Neuronal stem cell (in vitro differentiated cells): ENCODE results near the gene COX7B.
"Not testable (repeated sequence)": the region's sequence is repeated elsewhere in the genome, so short reads cannot be mapped to it uniquely, and the experiment has no call there.

Source experiments
- DNase-seq: peaks from one replicate; pipeline ENCODE4 v3.0.0-alpha.2; 2013; ENCODE audit warnings: low spot score
- H2AFZ ChIP-seq: one replicate; pipeline ENCODE4 v1.6.1; 2013; ENCODE audit warnings: mild to moderate bottlenecking, low read length, inconsistent platforms
- H2AK5ac ChIP-seq: 2 replicates; pipeline ENCODE4 v1.6.1; 2013; ENCODE audit warnings: low read depth, mild to moderate bottlenecking, inconsistent platforms, low read length, moderate library complexity, mixed read lengths
- H2BK120ac ChIP-seq: 2 replicates; pipeline ENCODE4 v1.6.1; 2013; ENCODE audit warnings: low read depth, mild to moderate bottlenecking, inconsistent platforms, low read length, moderate library complexity, mixed read lengths
- H2BK12ac ChIP-seq: one replicate; pipeline ENCODE4 v1.6.1; 2013; ENCODE audit warnings: low read length, inconsistent platforms
- H2BK15ac ChIP-seq: 2 replicates; pipeline ENCODE4 v1.6.1; 2013; ENCODE audit warnings: mild to moderate bottlenecking, low read length, inconsistent platforms, mixed read lengths
- H2BK5ac ChIP-seq: one replicate; pipeline ENCODE4 v1.6.1; 2013; ENCODE audit warnings: inconsistent platforms, mild to moderate bottlenecking, low read length, moderate library complexity
- H3K14ac ChIP-seq: one replicate; pipeline ENCODE4 v1.6.1; 2013; ENCODE audit warnings: low read length, inconsistent platforms
- H3K18ac ChIP-seq: 2 replicates; pipeline ENCODE4 v1.6.1; 2013; ENCODE audit warnings: low read length, inconsistent platforms
- H3K23ac ChIP-seq: 2 replicates; pipeline ENCODE4 v1.6.1; 2013; ENCODE audit warnings: low read depth, mild to moderate bottlenecking, mixed read lengths, low read length, inconsistent platforms; ENCODE audit not compliant: poor library complexity
- H3K27ac ChIP-seq: replicated peaks from 3 replicates; pipeline ENCODE4 v1.5.1; 2013; ENCODE audit warnings: low read length, inconsistent platforms
- H3K27me3 ChIP-seq, 3 experiments: 2 replicates each; pipeline ENCODE4 v1.6.1; 2013; ENCODE audit warnings: low read length in 3 of 3, mild to moderate bottlenecking in 2 of 3, inconsistent platforms in 1 of 3, low read depth in 1 of 3, mixed read lengths in 1 of 3, moderate library complexity in 1 of 3; ENCODE audit not compliant: control insufficient read depth in 3 of 3, insufficient read depth in 3 of 3
- H3K36me3 ChIP-seq, 2 donors: replicated peaks in 1 of 2; 2 replicates each; pipeline ENCODE4 v1.6.1; 2013; ENCODE audit warnings: low read length in 2 of 2; ENCODE audit not compliant: control insufficient read depth in 2 of 2, insufficient read depth in 2 of 2
- H3K4ac ChIP-seq: 2 replicates; pipeline ENCODE4 v1.6.1; 2013; ENCODE audit warnings: inconsistent platforms, mild to moderate bottlenecking, low read length, moderate library complexity
- H3K4me1 ChIP-seq, 2 donors: 1 replicate in 1 of 2; 2 replicates in 1 of 2; pipeline ENCODE4 v1.6.1; 2013; ENCODE audit warnings: low read length in 2 of 2, low read depth in 1 of 2; ENCODE audit not compliant: control insufficient read depth in 2 of 2, insufficient read depth in 1 of 2
- H3K4me2 ChIP-seq: one replicate; pipeline ENCODE4 v1.6.1; 2013; ENCODE audit warnings: mild to moderate bottlenecking, low read length, inconsistent platforms; ENCODE audit not compliant: insufficient read depth, poor library complexity, severe bottlenecking
- H3K4me3 ChIP-seq, 2 donors: 2 replicates each; pipeline ENCODE4 v1.5.1; 2013; ENCODE audit warnings: low read length in 2 of 2, mild to moderate bottlenecking in 2 of 2, inconsistent platforms in 1 of 2, moderate library complexity in 1 of 2
- H3K79me1 ChIP-seq: one replicate; pipeline ENCODE4 v1.6.1; 2013; ENCODE audit warnings: low read depth, mild to moderate bottlenecking, inconsistent platforms, low read length, moderate library complexity
- H3K9ac ChIP-seq: one replicate; pipeline ENCODE4 v1.6.1; 2013; ENCODE audit warnings: mild to moderate bottlenecking, low read depth, low read length, inconsistent platforms; ENCODE audit not compliant: poor library complexity
- H3K9me3 ChIP-seq, 2 donors: replicated peaks in 1 of 2; 2 replicates each; pipeline versions ENCODE3 to v1.6.1; 2013; ENCODE audit warnings: low read length in 2 of 2, mild to moderate bottlenecking in 2 of 2, inconsistent platforms in 1 of 2, low read depth in 1 of 2, mixed read lengths in 1 of 2, moderate library complexity in 1 of 2; ENCODE audit not compliant: control insufficient read depth in 2 of 2, insufficient read depth in 1 of 2
- H4K8ac ChIP-seq: one replicate; pipeline ENCODE4 v1.6.1; 2013; ENCODE audit warnings: low read depth, mild to moderate bottlenecking, inconsistent platforms, low read length, moderate library complexity
- H4K91ac ChIP-seq: one replicate; pipeline ENCODE4 v1.6.1; 2013; ENCODE audit warnings: low read length, low read depth, mild to moderate bottlenecking, inconsistent platforms; ENCODE audit not compliant: poor library complexity
- WGBS, 2 donors: extraction: QIAGEN DNeasy Blood & Tissue Kit; methylation state at CpG; one replicate each; pipeline ENCODE4 v1.1.7; 2013; ENCODE audit warnings: missing lambda C conversion rate in 2 of 2, mixed read lengths in 1 of 2; ENCODE audit not compliant: insufficient read length in 2 of 2, insufficient replicate concordance in 1 of 2; ENCODE audit errors: extremely low coverage in 2 of 2; 5-methylcytosine and 5-hydroxymethylcytosine counted together

The COX7B gene

GRCh38 chrX:77945031-77945430 is 45.8 kb downstream of the COX7B start:
- not testable (repeated sequence) for H3K9me3 ChIP-seq, H3K23ac ChIP-seq, H3K79me1 ChIP-seq, H2BK15ac ChIP-seq, H3K27me3 ChIP-seq, H3K4me1 ChIP-seq, H3K9ac ChIP-seq, H4K91ac ChIP-seq, H2BK120ac ChIP-seq, DNase-seq, H4K8ac ChIP-seq, H3K18ac ChIP-seq, H2AFZ ChIP-seq, H3K4me3 ChIP-seq, H3K4ac ChIP-seq, H3K36me3 ChIP-seq, H2BK12ac ChIP-seq, H3K14ac ChIP-seq, H3K27ac ChIP-seq, H3K4me2 ChIP-seq, H2BK5ac ChIP-seq, H2AK5ac ChIP-seq
- WGBS, 2 donors: no CpG with 5 or more reads among the region's 6 CpGs

- Histone ChIP-seq H3K79me1 (no peaks in the 10 kb centered on the region), H3K27ac (no peak overlapping the region), H4K8ac (no peak overlapping the region), H3K14ac (no peak overlapping the region), H3K4me3 (no peak overlapping the region), H2BK12ac (no peak overlapping the region), H3K36me3 (no peaks in the 10 kb centered on the region), H3K9ac (no peak overlapping the region), H3K4me1 (no peaks in the 10 kb centered on the region), H2BK5ac (no peak overlapping the region), H3K9me3 (no peaks in the 10 kb centered on the region), H2BK120ac (no peak overlapping the region), H3K18ac (no peak overlapping the region), H3K4ac (no peak overlapping the region), H3K27me3 (no peaks in the 10 kb centered on the region), H2AFZ (no peak overlapping the region), H2AK5ac (no peak overlapping the region), H3K4me2 (no peak overlapping the region), H4K91ac (no peak overlapping the region), H3K23ac (no peak overlapping the region), H2BK15ac (no peak overlapping the region)
- WGBS, 2 donors: no CpG with 5 or more reads among the region's 7 CpGs
- DNase-seq: no peak
Measured at GRCh38 chrX:77945910-77946545, 46.8 kb downstream of the COX7B start.

- H3K9me3 ChIP-seq: no peaks in the 10 kb centered on the region
- H3K27me3 ChIP-seq: no peaks in the 10 kb centered on the region
- H4K91ac ChIP-seq: no peak overlapping the region
- H3K23ac ChIP-seq: no peak overlapping the region
- H3K9ac ChIP-seq: no peak overlapping the region
- H2BK120ac ChIP-seq: no peak overlapping the region
- H3K4me3 ChIP-seq: no peak overlapping the region
- no peak overlapping the region for H2AFZ ChIP-seq
- no peak overlapping the region for H2AK5ac ChIP-seq
- H3K14ac ChIP-seq: no peak overlapping the region
- no peak overlapping the region for H3K4me2 ChIP-seq
- H2BK5ac ChIP-seq: no peak overlapping the region
- no peak overlapping the region for H3K27ac ChIP-seq
- no CpG with 5 or more reads among the region's 2 CpGs for WGBS, 2 donors
- DNase-seq: no peak
- no peaks in the 10 kb centered on the region for H3K4me1 ChIP-seq
- no peak overlapping the region for H2BK12ac ChIP-seq
- no peak overlapping the region for H4K8ac ChIP-seq
- H3K4ac ChIP-seq: no peak overlapping the region
- no peaks in the 10 kb centered on the region for H3K36me3 ChIP-seq
- no peaks in the 10 kb centered on the region for H3K79me1 ChIP-seq
- no peak overlapping the region for H2BK15ac ChIP-seq
- H3K18ac ChIP-seq: no peak overlapping the region
Measured at GRCh38 chrX:77946571-77946970, 47.3 kb downstream of the COX7B start.

- Histone ChIP-seq H3K9me3 (no peaks in the 10 kb centered on the region), H3K18ac (no peak overlapping the region), H2BK5ac (no peak overlapping the region), H4K8ac (no peak overlapping the region), H2AFZ (no peak overlapping the region), H3K27me3 (no peaks in the 10 kb centered on the region), H3K4ac (no peak overlapping the region), H3K23ac (no peak overlapping the region), H3K4me3 (no peak overlapping the region), H2BK120ac (no peak overlapping the region), H3K4me1 (no peaks in the 10 kb centered on the region), H2BK15ac (no peak overlapping the region), H4K91ac (no peak overlapping the region), H3K79me1 (no peaks in the 10 kb centered on the region), H3K9ac (no peak overlapping the region), H3K36me3 (no peaks in the 10 kb centered on the region), H3K14ac (no peak overlapping the region), H3K27ac (no peak overlapping the region), H2BK12ac (no peak overlapping the region), H3K4me2 (no peak overlapping the region), H2AK5ac (no peak overlapping the region)
- DNase-seq: no peak
- WGBS, 2 donors: no CpG with 5 or more reads among the region's 2 CpGs
Measured at GRCh38 chrX:77949840-77950239, 50.6 kb downstream of the COX7B start.
